Natural killer cell (primary cell): ENCODE measurements around the gene CCDC197. TPM values are rescaled to one million over a fixed set of nuclear protein-coding genes. Genes with fewer than 3 reads are reported as not detected.

Experiments
- ATAC-seq, 3 donors: fragments of 150-1000 bp in 2 of 3; fragments of 200-7000 bp in 1 of 3; cut with Tn5 transposase; 1 replicate in 1 of 3; 2 replicates in 2 of 3; pipeline ENCODE4 v1.10.0; 2021; ENCODE audit warnings: mild to moderate bottlenecking in 2 of 3, moderate library complexity in 2 of 3
- DNase-seq, 2 donors: peaks; one replicate each; pipeline versions ENCODE4 v3.0.0 to v3.0.0-alpha.2; 2013 to 2021; ENCODE audit warnings: mixed read lengths in 1 of 2
- H3K27ac ChIP-seq: one replicate; pipeline ENCODE4 v1.5.1; 2013; ENCODE audit warnings: mild to moderate bottlenecking, low read length
- H3K27me3 ChIP-seq: one replicate; pipeline ENCODE4 v1.6.1; 2013; ENCODE audit warnings: low read length; ENCODE audit not compliant: control insufficient read depth, insufficient read depth
- H3K36me3 ChIP-seq: one replicate; pipeline ENCODE4 v1.6.1; 2013; ENCODE audit warnings: low read length; ENCODE audit not compliant: control insufficient read depth, insufficient read depth
- H3K4me1 ChIP-seq: one replicate; pipeline ENCODE4 v1.6.1; 2013; ENCODE audit warnings: low read length; ENCODE audit not compliant: control insufficient read depth, insufficient read depth
- H3K4me3 ChIP-seq: one replicate; pipeline ENCODE4 v1.5.1; 2013; ENCODE audit warnings: low read length
- H3K9me3 ChIP-seq: one replicate; pipeline ENCODE4 v1.6.1; 2013; ENCODE audit warnings: low read length; ENCODE audit not compliant: control insufficient read depth, insufficient read depth
- H3K27ac Mint-ChIP-seq, 2 donors: one replicate each; pipeline ENCODE4 v1.8.0; 2022; ENCODE audit warnings: mild to moderate bottlenecking in 2 of 2, mixed read lengths in 2 of 2, moderate library complexity in 1 of 2
- H3K27me3 Mint-ChIP-seq, 2 donors: one replicate each; pipeline ENCODE4 v1.8.0; 2022; ENCODE audit warnings: low read depth in 2 of 2, mixed read lengths in 2 of 2
- H3K36me3 Mint-ChIP-seq: one replicate; pipeline ENCODE4 v1.8.0; 2022; ENCODE audit warnings: mixed read lengths
- H3K4me1 Mint-ChIP-seq, 2 donors: one replicate each; pipeline ENCODE4 v1.8.0; 2022; ENCODE audit warnings: mixed read lengths in 2 of 2
- H3K4me3 Mint-ChIP-seq: one replicate; pipeline ENCODE4 v1.8.0; 2022; ENCODE audit warnings: mild to moderate bottlenecking, moderate library complexity, mixed read lengths
- H3K9me3 Mint-ChIP-seq, 2 donors: one replicate each; pipeline ENCODE4 v1.8.0; 2022; ENCODE audit warnings: mixed read lengths in 2 of 2
- CTCF ChIP-seq: fragments of 200-600 bp; IDR thresholded peaks from one replicate; pipeline ENCODE4 v1.8.0; 2022; ENCODE audit warnings: antibody characterized with exemption
- WGBS: methylation state at CpG from one replicate; pipeline ENCODE4 v1.1.7; 2013; ENCODE audit warnings: missing lambda C conversion rate; ENCODE audit not compliant: insufficient coverage; 5-methylcytosine and 5-hydroxymethylcytosine counted together
- intact Hi-C: fragments of 100-400 bp; cut with micrococcal nuclease; formaldehyde crosslinking; loops from one replicate; pipeline ENCODE4 v1.14.2; 2022
- total RNA-seq, 4 donors: library from RNA; stranded (reverse); fragments of 120-200 nt in 1 of 4; gene quantifications; one replicate each; pipeline versions ENCODE4 v1.2.3 to v1.2.4, GENCODE V29; 2013 to 2022

The CCDC197 gene
- total RNA-seq, 3 donors from 2014 or later (not counting 1 experiment from before 2014, with no cell fraction given): not detected

- Mint-ChIP-seq H3K36me3 (no peaks in the 10 kb centered on the region), H3K27ac (no peak overlapping the region), H3K4me1 (peaks cover 4 to 5% of the 10 kb centered on the region in 2 donors), H3K9me3 (no peaks in the 10 kb centered on the region), H3K4me3 (no peak overlapping the region), H3K27me3 (peaks cover 19 to 22% of the 10 kb centered on the region in 2 donors)
- H3K27me3 ChIP-seq: peaks cover 3% of the 10 kb centered on the region
- no peak overlapping the region for H3K4me3 ChIP-seq
- no peaks in the 10 kb centered on the region for H3K36me3 ChIP-seq
- H3K27ac ChIP-seq: no peak overlapping the region
- DNase-seq (no peak), ATAC-seq (no peak)
- no peaks in the 10 kb centered on the region for H3K9me3 ChIP-seq
- WGBS: 92% methylated on average over 7 of the region's 7 CpGs
- intact Hi-C loops: no loop called here
- TF ChIP-seq CTCF: no peak
- peaks cover 5% of the 10 kb centered on the region for H3K4me1 ChIP-seq
Measured at GRCh38 chr14:93998871-93999403, 1.8 kb downstream of the CCDC197 start.

GRCh38 chr14:93999573-93999972 lies 2.5 kb downstream of the CCDC197 start:
- Mint-ChIP-seq H3K4me3 (no peak overlapping the region), H3K4me1 (peaks cover 4 to 5% of the 10 kb centered on the region in 2 donors), H3K27me3 (peaks cover 20 to 22% of the 10 kb centered on the region in 2 donors), H3K9me3 (no peaks in the 10 kb centered on the region), H3K36me3 (no peaks in the 10 kb centered on the region), H3K27ac (no peak overlapping the region)
- no peak for TF ChIP-seq CTCF
- H3K4me1 ChIP-seq: peaks cover 5% of the 10 kb centered on the region
- DNase-seq (no peak), ATAC-seq (no peak)
- H3K27ac ChIP-seq: no peak overlapping the region
- peaks cover 3% of the 10 kb centered on the region for H3K27me3 ChIP-seq
- 86% methylated on average over 8 of the region's 8 CpGs for WGBS
- no peaks in the 10 kb centered on the region for H3K36me3 ChIP-seq
- no peak overlapping the region for H3K4me3 ChIP-seq
- intact Hi-C loops: no loop called here
- H3K9me3 ChIP-seq: no peaks in the 10 kb centered on the region

GRCh38 chr14:94000267-94000666 lies 3.2 kb downstream of the CCDC197 start:
- Mint-ChIP-seq H3K9me3 (no peaks in the 10 kb centered on the region), H3K27me3 (peaks cover 27 to 28% of the 10 kb centered on the region in 2 donors), H3K36me3 (no peaks in the 10 kb centered on the region), H3K4me1 (peaks cover 4 to 5% of the 10 kb centered on the region in 2 donors), H3K4me3 (no peak overlapping the region), H3K27ac (no peak overlapping the region)
- Histone ChIP-seq H3K27me3 (peaks cover 3% of the 10 kb centered on the region), H3K4me1 (peaks cover 5% of the 10 kb centered on the region), H3K9me3 (no peaks in the 10 kb centered on the region), H3K36me3 (no peaks in the 10 kb centered on the region), H3K4me3 (no peak overlapping the region), H3K27ac (no peak overlapping the region)
- intact Hi-C loops: loop anchor here (5.0 kb wide), 2 partner anchors 43 to 343 kb away; no protein-coding TSS in a partner anchor
- WGBS: 91% methylated on average over 6 of the region's 6 CpGs
- ATAC-seq (no peak), DNase-seq (no peak)
- no peak for TF ChIP-seq CTCF

GRCh38 chr14:94001016-94001415 lies 3.9 kb downstream of the CCDC197 start:
- H3K4me1 Mint-ChIP-seq: peaks cover 4 to 5% of the 10 kb centered on the region in 2 donors
- no peaks in the 10 kb centered on the region for H3K36me3 ChIP-seq
- no peak overlapping the region for H3K27ac ChIP-seq
- no peaks in the 10 kb centered on the region for H3K9me3 Mint-ChIP-seq
- peaks cover 28 to 30% of the 10 kb centered on the region in 2 donors for H3K27me3 Mint-ChIP-seq
- peaks cover 5% of the 10 kb centered on the region for H3K4me1 ChIP-seq
- 89% methylated on average over 13 of the region's 13 CpGs for WGBS
- ATAC-seq (no peak), DNase-seq (no peak)
- no peaks in the 10 kb centered on the region for H3K9me3 ChIP-seq
- H3K27me3 ChIP-seq: peaks cover 6% of the 10 kb centered on the region
- intact Hi-C loops: loop anchor here (1.0 to 5.0 kb wide), 4 partner anchors 31 to 344 kb away; no protein-coding TSS in a partner anchor
- no peaks in the 10 kb centered on the region for H3K36me3 Mint-ChIP-seq
- no peak overlapping the region for H3K27ac Mint-ChIP-seq
- no peak overlapping the region for H3K4me3 ChIP-seq
- no peak overlapping the region for H3K4me3 Mint-ChIP-seq
- TF ChIP-seq CTCF: no peak
